GM12875 (cell line): Measurements from ENCODE around the gene FLAD1.

Source experiments
- H3K4me3 ChIP-seq: one replicate; pipeline ENCODE4 v1.5.1; 2011; ENCODE audit warnings: low read depth, low read length, control low read depth
- CTCF ChIP-seq: IDR thresholded peaks from 2 replicates; pipeline ENCODE4 v1.5.1; 2011; ENCODE audit warnings: low read depth, mild to moderate bottlenecking, control low read depth, inconsistent platforms, low read length, moderate library complexity, borderline replicate concordance; ENCODE audit not compliant: insufficient read depth

FLAD1 gene

GRCh38 chr1:154982897-154983648, at the start of gene FLAD1:
TSS of gene FLAD1 (plus strand) at chr1:154983344. CDS start at chr1:154983695, 351 bp downstream.
- peak within 1 kb of the TSS; percentile 70 for H3K4me3 ChIP-seq
- no peak for TF ChIP-seq CTCF

- no peak overlapping the region for H3K4me3 ChIP-seq
- TF ChIP-seq CTCF: no peak
Measured at GRCh38 chr1:154934358-154934948, 48.7 kb upstream of the FLAD1 start.

DNA sequence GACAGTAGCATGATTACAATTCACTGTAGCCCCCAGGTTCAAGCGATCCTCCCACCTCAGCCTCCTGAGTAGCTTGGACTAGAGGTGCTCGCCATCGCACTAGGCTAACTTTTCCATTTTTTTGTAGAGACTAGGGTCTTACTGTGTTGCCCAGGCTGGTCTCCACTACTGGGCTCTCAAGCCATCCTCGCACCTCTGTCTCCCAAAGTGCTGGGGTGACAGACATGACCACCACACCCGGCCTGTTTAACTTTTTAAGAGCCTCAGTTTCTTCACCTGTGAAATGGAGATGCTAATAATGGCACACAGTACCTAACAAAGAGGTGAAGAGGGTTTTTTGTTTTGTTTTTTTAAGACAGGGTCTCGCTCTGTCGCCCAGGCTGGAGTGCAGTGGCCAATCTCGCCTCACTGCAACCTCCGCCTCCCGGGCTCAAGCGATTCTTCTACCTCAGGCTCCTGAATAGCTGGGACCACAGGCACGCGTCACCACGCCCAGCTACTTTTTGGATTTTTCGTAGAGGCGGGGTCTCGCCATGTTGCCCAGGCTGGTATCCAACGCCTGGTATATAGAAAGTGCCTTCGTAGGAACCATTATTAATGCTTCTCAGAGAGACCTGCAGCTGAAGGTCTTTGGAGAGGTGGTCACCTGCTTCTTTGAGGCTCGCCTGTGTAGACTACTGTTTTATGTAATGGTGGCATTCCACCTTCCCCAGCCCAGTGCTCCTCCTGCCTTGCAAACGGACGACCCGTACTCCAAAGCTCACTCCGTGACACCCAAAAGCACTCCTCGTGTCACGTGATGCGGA, 47.2 kb upstream of the FLAD1 start:
- peak overlapping the region; percentile 66 for H3K4me3 ChIP-seq
- no peak for TF ChIP-seq CTCF

DNA sequence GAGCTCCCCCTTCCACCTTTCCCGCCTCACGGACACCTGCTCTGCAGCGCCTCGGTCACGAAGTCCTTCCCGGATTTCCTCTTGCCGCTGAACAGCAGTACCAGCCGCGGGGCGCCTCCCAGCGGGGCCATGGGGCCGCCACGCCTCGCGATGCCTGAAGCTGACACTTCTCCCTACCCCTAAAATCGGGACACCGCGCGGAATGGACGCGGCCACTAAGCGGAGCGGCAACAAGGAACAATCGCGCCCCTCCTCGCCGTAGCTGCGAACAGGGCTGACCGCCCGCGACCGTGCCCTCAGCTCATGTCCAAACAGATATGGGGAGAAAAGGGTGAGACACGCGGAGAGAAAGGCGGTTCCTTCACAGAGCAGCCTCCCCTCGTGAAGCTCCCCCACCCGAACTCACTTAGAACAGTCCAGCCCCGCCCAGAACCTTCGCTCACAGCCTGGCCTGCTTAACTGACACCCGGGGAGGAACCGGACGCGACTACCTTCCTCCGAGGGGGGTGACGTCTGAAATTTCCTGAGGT, 46.5 kb upstream of the FLAD1 start, which contains the start of gene PMVK:
PMVK (minus strand) TSS at position 165 of the 530 bp plus-strand sequence; CDS start at position 131, 34 bp downstream.
- 0 out of 2 replicates have a peak, but pooled peaks have one; percentile 25 for TF ChIP-seq CTCF

DNA sequence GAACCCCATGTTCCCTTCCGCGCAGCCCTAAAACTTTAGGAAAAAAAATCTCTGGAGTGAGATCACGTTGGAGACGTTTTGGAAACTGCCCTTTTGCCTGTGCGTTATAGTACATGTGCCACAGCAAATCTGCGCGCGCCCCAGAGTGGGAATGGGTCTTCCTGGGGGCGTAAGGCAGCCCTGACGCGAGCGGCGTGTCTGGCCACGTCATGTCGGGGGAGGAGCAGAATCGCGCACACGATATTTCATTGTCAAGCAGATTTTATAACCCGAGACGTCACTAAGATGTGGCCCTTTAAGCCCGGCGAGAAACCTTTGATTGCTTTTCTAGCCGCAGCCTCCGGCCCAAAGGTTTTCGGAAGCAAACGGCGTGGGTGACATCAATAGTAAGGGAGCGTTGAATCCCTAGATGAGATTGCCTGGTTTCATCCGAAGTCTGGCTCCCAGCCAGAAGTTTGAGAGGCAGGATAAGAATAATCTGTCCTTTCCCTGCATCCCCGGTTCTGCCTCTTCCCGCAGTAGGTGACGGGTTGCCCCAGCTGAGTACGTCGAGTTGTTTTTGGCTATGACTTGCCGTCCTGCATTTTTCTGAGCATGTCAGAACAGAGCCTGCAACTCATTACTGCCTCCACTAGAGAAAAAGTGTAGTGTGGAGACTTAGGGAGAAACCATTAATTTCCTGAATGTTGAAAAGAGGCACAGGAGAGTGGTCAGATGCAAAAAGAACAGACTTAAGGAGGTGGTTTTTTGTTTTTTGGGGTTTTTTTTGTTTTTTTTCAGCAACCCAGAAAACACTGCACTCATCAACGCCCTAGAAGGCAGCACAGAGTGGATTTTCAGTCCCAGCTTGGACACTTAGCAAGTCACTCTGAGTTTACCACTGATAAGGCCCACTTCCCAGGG, 45.8 kb upstream of the FLAD1 start:
- H3K4me3 ChIP-seq: peak overlapping the region; percentile 66
- peak; percentile 13; the same call in 1 of the 2 replicates for TF ChIP-seq CTCF

More for the DNA sequence above, 46.5 kb upstream of the FLAD1 start, which contains the start of gene PMVK:
- H3K4me3 ChIP-seq: peak within 1 kb of the TSS; percentile 66

GRCh38 chr1:154937988-154938386, 45.2 kb upstream of the FLAD1 start:
- no peak overlapping the region for H3K4me3 ChIP-seq
- no peak for TF ChIP-seq CTCF
